Endometrium (tissue), 2 donors: ENCODE measurements around the gene PCSK9.
"Not testable (repeated sequence)": the region's sequence is repeated elsewhere in the genome, so short reads cannot be mapped to it uniquely, and the experiment has no call there.

Experiments
- FAIRE-seq: peaks from 2 replicates; lab custom pipeline; 2012; peaks lifted over from hg19 to GRCh38; lab: Jason Lieb, UNC
- donor health status: control.
- donor health status: control.

Gene PCSK9

DNA sequence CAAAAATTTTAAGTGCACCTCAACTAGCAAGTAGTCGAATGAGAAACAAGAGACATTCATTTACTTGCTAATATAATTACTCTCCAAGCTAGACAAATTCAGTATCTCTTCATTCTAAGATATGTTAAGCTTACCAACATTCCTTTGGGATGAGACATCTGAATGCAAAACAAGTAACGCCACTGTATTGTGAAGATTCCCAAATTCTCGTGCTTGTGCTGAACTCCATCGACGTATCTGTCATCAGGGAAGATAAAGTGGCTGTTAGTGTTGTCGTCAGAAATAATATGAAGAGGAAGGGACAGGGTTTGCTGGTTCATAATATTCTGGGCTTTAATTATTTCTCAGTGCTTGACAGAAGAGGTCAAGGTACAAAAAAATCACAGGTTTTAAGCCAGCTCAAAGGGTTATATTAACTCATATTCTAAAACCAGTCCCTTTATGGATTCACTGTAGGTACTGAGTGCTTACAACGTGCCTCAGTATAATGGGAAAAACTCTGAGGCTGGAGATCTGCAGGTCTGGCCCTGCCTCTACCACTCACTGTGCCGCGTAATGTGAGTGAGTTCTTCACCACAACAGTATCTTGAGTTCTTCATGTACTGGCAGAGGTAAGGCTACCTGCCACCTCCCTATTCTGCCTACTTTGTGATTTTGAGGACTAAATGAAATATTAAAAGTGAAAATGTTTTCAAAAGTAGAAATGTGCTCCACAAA, 42.0 kb downstream of the PCSK9 start:
- FAIRE-seq: no peak

DNA sequence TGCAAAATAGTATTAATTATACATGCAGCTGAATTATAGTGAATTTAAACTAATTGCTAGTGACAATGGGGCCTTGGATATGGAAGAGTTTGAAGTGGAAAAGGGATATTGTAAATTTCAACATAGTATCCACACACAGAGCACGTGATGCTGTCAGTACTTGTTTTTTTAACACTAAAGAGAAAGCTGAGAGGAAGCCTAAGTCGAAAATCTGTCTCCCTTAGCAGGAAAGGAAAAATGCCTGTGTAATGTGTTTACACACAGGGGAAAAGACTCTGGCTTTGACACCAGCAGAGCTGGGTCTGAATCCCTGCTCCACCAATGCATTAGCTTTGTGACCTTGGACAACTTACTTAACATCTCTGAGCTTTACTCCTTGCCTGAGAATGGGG, 42.6 kb downstream of the PCSK9 start:
- no peak for FAIRE-seq

DNA sequence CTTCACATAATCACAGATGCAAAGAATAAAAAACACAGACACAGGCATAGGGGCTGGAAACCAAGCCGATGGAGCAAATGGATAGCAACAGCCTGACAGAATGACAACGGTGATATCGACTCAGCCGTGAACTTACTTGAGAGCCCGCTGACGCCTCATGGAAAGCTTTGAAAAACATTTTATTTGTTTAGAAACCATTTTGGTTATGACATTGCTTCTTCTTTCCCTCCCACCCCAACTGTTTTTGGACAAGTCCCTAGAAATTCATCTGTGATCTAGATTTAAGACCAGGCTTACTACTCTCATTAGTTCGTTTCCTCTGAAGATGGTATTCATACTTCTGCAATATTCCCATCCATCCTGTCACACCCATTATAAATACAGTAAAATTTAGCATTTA, 44.9 kb downstream of the PCSK9 start:
- FAIRE-seq: no peak

DNA sequence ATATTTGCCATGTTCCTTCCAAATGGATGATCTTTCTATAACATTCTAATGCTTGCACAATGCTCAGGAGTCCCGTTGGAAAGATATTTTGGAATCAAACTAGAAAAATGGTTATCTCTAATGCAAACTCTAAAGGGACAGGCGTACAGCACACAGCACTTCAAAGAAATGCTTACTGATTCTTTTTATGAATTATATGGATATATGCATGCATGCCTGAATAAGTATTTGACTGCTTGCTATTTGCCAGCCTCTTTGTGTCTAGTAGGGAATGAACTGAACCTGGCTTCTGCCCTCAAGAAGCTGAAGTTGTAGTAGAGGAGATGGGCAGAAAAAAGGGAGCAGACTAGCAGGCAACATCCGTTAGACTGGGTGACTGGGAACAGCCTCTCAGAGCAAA, 48.1 kb downstream of the PCSK9 start:
- FAIRE-seq: no peak

DNA sequence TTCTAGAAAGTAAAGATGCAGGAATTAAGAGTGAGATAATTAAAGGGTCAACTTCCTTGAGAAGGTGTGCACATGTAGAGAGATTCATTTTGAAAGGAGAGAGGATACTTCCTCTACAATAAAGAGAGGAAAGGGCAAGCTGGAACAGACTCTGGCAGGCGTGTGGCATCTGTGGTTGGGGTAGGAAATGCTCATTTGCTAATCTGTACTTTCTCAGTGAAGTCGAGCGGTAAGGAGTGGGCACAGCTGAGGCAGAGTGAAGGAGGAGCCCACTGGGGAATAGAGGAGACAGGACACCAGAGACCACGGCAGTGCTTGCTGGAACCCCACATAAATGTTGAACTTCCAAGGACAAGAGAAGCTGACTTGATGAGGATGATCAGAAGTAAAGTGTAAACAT, 49.1 kb downstream of the PCSK9 start:
- no peak for FAIRE-seq

DNA sequence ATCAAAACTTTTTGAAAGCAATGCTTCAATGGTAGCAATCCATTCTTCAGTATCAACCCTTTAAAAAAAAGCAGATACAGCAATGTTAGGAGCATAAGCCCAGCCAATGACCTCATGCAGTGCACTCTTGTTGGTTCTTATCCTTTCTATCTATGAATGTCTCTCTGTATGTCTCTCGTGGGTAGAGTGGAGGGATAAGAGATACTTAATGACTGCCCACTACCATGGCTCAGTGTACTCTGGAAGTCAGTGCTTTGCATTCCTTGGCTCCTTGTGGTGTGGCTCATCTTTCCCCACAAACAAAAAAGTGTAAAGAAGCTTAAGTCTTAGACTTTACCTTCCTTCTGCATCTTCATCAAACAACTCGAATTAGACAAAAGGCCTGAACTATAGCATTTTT, 50.3 kb downstream of the PCSK9 start:
- FAIRE-seq: no peak

DNA sequence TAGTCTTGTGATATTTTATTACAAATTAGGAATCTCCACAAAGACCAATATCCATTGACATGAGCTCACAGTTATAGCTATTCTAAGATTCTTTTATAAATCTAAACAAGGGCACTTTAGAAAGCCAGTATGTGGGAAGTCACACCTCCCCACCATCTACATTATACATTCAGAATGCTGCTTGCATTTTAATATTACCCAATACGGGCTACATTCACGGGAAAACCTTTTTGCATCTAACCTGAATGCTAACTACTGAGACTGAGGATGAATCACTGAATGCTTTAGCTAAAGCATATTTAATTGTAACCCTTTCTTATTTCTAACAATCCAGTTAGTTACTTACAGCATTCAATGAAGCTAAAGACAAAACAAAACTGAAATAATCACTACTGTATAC, 53.1 kb downstream of the PCSK9 start:
- no peak for FAIRE-seq

DNA sequence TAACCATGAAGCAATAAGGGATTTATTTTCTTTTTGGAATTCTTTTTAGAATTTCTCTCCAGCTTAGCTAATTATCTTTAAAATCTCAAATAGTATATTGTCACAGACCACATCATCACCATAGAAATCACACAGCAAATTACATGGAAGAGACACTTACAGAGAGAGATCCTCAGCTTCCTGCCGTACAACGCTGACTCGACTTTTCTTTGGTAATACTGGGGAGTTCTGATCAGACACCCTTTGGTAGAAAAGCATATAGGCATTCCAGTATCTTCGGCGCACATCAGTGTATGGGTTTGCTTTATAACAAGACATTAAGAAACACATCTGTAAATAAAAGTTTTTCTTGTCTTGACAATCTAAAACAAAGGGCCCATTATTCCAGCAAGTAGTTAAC, 55.7 kb downstream of the PCSK9 start:
- FAIRE-seq: no peak

DNA sequence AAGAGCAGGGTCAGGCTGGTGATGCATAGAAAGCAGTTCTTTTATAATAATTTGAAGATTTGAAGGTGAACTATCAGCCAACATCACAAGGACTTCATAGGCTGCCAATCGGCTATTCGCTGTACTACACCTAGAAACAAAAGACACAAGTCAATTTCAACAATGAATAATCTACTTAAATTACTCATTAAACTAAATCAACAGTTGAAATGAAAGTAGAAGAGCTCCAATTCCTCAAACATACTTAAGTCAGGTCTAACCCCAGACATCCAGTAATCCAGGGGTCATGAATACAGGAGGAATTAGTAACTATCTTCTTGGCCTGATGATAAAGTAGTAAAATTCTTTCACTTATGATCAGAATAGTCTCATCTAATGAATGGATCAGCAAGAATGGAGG, 64.5 kb downstream of the PCSK9 start:
- FAIRE-seq: no peak

DNA sequence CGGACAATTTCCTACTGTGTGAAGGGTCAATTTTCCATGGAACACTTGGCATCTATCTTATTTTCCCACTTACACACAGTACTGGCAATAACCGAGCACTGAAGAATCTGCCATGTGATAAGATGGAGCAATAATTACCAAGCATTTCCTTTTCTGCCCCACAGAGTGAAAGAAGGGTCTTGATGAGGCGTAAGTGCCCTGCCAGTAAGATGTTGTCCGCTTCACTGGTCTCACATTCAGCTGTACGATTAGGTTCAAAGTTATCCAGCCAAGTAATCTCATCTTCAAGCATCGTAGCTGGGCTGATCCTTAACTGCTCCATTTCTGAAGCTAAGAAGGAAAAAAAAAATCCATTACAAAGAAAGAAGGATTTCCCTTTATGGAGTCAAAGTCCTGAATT, 67.8 kb downstream of the PCSK9 start:
- no peak for FAIRE-seq

DNA sequence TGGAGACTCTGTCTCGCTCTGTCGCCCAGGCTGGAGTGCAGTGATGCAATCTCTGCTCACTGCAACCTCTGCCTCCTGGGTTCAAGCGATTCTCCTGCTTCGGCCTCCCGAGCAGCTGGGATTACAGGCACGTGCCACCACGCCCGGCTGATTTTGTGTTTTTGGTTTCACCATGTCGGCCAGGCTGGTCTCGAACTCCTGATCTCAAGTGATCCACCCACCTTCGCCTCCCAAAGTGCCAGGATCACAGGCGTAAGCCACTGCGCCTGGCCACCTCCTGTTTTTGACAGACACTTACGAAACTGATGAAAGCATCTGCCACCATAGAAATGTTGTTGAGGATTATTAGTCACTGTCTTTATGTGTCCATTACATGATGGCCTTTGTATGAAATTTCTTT, 69.7 kb downstream of the PCSK9 start:
- FAIRE-seq: not testable (repeated sequence)
